Cerebellar cortex (tissue), 1 donor: ENCODE measurements around the gene WASL.
A peak's percentile ranks its signal among the peaks of the same experiment; 100 is the strongest.
"Not testable (repeated sequence)": the region's sequence is repeated elsewhere in the genome, so short reads cannot be mapped to it uniquely, and the experiment has no call there.

Source experiments
- DNase-seq: peaks from one replicate; pipeline ENCODE4 v3.0.0-alpha.2; 2015; ENCODE audit warnings: low spot score

Gene WASL

DNA sequence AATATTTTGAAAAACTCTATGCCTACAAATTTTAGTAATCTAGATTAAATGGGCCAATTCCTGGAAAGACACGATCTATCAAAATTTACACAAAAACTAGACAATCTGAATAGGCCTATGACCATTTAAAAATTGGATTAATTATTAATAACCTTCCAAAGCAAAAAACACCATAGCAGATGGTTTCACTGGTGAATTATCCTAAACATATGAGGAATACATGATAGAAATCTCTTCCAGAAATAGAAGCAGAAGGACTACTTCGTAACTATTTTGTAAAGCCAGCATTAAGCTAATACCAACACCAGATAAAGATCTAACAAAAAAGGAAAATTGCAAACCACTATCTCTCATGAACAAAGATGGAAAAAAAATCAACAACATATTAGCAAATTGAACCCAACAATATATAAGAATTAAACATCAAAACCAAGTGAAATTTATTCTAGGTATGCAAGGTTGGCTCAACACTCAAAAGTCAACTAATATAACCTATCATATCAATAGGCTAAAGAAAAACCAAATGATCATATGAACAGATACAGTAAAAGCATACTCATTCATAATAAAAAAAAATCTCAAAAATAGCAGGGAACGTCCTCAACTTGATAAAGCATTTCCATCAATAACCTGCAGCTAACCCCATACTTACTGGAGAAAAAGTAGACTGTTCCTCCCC is 16.3 kb downstream of the WASL start:
- no peak for DNase-seq

DNA sequence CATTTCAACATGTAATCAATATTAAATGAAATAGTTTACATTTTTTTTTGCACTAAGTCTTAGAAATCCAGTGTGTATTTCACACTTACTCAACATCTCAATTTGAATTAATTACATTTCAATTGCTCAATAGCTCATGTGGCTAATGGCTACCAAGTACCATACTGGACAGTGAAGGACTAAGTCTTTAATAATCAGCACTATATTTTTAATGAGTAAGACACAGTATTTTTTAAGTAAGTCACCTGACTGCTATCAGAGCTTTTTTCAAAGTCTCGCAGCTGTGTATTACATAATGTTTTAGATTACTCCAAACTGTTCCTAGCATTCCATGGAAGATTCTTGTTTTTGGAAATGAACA is 19.6 kb downstream of the WASL start:
- no peak for DNase-seq

DNA sequence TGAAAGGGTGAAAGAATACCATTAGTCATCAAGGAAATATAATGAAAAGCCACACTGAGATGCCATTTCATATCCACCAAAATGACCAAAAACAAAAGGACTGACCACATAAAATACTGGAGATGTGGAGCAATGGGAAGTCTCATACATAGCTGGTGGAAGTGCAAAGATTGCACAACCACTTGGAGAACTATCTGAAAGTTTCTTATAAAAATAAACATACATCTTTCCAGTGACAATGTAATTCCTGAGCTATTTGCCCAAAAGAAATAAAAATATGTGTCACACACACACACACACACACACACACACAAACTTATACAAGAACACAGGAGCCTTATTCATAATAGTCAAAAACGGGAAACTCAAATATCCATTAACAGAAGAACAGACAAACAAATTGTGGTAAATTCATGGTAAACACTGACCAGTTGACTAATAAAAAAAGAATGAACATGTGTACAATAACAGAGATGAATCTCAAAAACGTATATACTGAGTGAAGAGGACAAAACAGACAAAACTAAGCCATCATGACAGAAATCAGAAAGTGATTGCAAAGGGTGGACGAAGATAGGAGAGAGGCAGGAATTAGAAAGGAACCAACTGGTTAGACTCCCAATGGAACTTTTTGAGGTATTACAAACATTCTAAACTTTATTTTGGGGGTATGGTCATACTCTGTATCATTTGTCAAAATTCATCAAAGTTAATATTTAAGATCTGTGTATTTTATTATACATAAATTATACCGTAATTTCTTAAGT is 21.5 kb downstream of the WASL start:
- no peak for DNase-seq

DNA sequence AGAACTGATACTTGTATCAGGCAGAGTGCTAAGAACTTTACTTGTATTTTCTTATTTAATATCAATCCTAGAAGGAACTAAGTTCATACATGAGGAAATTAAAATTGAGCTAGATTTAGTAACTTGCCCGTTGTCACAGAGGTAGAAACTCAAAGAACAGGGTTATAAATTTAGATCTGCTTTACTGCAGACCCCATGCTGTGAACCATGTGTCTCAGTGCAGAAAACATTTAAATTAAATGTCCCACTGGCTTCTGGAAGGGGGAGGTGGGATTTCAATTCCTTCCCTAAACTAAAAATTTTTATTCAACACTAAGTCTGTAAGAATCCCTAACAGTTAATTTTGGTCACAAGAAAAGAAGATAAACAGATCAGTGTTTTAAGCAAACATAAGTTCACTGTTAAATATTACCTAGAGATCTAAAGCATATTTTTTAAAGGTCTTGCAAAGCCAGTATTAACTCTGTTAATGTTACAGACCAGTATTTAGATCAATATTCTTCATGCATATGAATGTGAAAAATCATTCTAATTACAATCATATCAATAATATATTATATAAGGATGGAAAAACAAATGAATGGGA is 23.1 kb downstream of the WASL start:
- peak; percentile 47 for DNase-seq

DNA sequence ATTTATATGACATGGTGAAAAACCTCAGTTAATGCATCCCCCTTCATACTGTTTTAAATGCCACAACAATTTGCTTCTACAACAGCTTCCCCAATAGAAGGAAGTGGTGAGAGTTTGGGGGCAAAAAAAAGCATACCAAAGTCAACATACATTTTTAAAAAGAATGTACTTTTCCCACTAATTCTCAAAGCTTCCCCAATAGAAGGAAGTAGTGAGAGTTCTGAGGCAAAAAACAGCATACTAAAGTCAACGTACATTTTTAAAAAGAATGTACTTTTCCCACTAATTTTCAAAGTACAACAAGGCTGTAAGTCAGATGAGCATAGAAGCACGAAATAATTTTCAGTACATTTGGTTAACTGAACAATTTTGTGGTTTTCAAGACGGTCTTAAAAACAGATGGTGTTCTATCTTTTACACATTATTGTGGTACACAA is 24.0 kb downstream of the WASL start:
- no peak for DNase-seq

DNA sequence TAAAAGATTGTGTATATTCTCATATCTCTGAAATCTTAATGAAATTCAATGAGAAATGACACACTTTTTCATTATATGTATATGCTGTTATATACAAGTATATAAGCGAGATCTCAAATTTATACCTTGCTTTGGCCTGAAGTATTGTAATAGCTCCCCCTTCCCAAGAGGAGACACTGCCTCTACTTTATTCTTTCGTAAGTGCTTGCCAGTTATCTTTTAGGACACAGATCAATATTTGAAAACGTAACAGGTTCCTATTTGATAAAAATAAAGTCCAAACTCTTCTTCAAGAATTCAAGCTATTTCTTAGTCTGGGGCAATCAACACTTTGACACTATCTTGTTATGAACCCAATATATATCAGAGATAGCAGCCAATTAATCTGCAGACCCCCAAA is 24.9 kb downstream of the WASL start:
- no peak for DNase-seq

DNA sequence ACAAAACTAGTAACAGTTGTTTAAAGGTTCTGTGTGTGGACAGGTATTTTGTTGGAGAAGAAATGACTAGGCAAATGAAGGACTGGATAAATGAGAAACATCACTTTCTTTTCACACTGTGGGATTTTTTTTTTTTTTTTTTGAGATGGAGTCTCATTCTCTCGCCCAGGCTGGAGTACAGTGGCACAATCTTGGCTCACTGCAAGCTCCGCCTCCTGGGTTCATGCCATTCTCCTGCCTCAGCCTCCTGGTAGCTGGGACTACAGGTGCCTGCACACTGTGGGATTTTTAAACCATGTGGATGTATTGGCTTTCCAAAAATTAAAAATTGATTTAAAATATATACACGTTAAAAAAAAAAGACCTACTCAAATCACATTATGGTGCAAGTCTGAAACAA is 28.3 kb downstream of the WASL start:
- DNase-seq: not testable (repeated sequence)

DNA sequence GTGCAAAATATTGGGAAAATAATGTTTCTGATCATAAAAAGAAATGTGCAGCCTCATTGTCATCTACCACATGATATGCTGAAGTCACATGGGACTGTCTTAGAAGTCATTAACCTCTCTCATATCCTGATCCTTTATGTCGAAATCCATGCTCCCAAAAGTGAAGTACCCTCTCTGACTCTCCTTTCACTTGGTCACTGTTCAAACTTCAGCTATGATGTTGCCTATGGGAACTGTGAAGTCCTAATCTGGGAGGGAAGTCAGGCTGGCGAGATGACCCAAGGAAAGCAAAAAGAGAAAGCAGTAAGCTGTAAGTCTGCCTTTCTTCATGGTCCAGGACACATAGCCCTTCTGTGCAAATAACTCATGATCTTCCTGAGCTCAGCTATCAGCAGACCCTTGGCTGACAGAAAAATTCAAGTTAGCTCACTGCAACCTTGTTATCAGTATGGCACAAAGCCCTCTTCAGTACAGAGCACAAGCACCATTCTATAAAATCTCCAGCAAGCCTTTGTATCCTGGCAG is 29.5 kb downstream of the WASL start:
- no peak for DNase-seq

DNA sequence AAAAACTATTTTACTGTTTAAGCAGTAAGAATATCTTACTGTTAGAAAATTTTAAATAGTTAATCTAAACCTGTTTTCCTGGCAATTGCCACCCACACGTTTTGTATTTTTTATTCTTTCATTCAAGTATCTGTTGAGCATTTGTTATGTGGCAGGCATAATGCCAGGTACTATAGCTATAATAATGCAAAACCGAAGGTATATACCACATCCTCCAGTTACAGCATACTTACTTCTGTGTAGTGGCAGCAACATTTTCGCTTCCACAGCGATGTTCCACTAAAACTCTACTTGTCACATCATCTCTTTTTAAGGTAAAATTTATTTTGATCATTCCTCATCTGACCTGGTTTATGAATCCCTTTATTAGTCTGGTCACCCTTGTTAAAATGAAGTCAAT is 30.0 kb downstream of the WASL start:
- no peak for DNase-seq

DNA sequence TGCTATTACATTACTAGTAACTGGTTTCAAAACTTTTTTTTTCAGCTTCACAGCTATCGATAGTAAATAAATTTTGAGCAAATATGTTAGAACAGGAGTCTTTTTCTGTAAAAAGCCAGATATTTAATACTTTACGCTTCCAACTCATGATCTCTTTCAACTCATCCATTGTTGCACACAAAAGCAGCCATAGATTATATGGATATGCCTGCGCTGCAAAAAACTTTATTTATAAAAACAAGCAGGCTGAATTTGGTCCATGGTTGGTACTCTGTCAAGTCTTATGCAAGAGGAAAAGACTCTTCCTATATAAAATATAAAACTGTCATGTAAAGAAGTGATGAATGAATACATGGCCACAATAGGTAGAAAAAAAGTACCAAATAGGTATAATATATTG is 31.1 kb downstream of the WASL start:
- no peak for DNase-seq

DNA sequence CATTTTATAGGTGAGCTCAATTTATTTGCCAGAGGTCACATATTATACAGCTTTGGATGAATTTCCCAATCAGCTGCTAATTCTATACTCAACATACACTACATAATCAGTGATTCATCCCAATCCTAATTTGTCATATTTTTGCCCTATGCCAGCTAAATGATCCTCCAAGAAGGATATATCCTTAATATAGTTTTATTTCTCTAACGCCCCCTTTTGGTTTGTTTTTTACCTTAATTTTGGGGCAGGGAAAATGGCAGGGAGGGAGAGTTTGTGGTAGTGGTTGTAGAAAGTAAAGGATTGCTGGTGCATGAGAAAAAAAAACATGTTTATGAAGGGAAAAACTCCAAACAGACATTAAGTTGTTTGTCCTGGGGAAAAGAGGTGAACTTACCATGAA is 31.9 kb downstream of the WASL start:
- no peak for DNase-seq

DNA sequence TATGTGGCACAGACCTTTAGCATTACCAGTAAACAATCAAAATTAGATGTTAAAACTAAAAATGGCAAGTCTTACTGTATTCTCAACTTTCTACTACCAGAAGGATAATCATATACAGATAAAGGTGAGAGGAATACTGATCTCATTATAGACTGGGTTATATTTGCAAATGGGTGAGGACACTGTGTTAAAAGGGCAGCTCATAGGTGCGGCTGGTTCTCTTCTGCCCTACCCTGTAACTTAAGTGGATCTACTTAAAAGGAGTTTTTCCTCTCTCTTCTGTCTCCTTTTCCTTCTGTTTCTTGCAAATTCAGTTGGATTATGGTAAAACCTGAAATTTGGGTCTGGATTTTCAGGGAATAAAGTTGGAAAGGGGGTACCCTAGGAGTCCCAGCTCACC is 33.0 kb downstream of the WASL start:
- no peak for DNase-seq

DNA sequence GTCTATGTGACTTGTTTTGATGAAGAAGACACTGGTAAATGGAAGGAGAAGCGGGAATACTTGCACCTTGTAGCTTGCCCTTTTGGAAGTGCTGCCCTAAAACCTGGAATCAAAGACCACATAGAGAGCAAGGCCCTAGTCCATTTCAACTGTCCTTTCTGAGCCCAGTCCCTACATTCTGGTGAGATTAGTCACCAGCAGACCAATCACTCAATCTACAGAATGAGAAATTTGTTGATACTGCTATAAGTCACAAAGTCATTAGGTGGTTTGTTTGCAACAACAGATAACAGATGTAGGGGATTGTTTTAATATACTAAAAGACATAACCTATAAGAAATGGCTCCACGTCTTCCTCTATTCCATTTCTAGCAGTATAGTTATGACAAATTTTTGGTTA is 33.6 kb downstream of the WASL start:
- no peak for DNase-seq

DNA sequence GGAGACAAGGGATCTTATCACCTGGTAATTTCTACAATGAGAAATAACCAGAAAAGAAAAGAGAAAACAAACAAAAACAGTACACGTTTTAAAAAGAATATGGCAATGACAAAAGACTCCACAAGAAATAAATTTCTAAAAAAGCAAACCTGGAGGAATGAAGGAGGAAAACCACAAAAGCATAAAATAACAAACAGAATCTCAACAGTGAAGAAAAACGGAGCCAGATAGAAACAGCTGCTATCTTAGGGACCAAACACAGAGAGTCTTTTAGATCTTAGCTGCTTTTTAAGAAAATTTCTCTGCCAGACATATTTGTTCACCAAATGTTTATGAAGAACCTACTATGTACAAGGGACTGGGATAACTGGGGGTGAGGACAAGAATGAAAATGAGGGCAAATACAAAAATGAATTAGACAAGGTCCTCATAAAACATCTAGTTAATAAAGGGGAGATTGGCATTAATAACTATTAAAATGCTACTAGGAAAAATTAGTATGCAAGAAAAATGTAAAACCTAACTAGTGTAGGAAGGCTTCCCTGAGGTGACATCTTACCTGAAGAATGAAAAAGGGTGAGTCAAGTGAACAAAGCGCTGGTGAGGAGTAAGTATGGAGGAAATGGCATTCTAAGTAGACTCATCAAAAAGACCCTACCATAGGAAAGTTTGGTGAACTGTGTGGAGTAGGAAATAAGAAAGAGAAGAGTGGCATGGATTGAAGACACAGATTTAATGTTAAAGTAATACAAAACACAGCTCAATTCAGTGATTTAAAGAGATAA is 34.3 kb downstream of the WASL start:
- no peak for DNase-seq

DNA sequence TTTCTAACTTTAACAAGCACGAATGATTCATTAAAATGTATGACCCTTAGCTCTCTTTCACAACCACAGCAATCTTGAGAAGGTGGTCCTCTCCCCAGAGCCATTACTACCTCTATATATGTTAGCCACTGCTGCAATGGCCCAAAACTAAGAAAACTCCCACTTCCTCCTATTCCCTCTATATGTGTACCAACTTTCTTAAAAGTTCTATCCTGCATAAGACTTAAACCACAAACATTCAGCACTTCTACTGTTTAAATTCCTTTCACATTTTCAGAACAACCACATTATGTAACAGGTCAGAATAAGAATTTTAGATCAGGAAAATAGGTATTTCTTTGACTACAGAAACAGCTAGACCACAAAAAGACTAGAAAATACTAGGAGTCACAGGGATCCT is 36.2 kb downstream of the WASL start:
- DNase-seq: no peak

DNA sequence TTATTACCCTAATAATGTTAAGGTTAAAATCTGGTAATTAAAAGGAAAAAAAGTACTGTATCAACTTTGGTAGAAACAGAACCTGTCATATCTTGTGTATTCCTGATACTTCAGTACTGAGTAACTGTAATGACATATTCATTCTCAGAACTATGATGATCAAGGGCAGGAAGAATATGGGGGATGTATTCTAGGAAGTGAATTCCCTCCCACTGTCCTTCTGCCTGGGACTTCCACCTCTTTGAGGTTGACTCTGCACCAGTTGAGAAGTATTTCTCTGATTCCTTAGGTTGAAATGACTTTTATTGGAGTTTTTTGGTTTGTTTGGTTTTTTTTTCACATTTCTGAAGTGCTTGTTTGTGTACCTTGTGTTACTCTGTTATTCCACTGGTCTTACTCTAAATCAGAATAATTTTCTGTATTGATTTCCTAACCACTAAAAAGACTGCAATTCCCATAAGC is 36.9 kb downstream of the WASL start:
- no peak for DNase-seq

DNA sequence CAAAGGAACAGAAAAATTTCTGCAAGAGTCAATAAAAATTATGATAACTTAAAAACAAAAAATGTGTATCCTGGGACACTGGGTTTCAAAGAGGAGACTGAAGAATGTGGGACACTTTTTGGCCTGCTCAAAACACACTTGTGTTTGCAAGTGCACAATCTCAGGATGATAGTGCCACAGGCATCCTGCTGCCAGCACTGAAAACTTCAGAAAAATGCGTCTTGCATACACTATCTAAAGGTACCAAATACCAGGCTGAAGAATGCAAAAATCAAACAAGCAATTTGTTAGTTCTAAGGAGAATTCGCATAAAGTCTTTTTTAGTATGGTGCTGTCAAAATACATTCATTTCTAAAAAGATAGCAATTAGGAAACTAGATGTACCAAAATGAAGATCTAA is 38.1 kb downstream of the WASL start:
- no peak for DNase-seq

DNA sequence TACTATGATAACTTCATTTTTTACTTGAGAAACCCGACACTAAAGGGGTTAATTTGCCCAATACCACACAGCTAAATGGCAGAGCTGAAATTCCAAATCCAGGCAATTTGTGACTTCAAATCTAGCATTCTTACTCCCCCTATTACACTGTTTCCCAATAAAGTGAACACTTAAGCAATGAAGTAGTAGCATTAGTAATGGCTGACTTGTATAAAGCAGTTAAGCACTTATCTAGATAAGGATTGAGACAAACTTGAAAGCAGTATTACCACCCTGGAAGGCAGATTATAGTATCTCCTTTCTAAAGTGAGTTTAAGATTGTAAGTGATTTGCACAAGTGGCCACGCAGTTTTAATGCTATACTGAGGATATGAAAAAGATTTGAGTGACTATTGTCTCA is 39.3 kb downstream of the WASL start:
- DNase-seq: no peak

DNA sequence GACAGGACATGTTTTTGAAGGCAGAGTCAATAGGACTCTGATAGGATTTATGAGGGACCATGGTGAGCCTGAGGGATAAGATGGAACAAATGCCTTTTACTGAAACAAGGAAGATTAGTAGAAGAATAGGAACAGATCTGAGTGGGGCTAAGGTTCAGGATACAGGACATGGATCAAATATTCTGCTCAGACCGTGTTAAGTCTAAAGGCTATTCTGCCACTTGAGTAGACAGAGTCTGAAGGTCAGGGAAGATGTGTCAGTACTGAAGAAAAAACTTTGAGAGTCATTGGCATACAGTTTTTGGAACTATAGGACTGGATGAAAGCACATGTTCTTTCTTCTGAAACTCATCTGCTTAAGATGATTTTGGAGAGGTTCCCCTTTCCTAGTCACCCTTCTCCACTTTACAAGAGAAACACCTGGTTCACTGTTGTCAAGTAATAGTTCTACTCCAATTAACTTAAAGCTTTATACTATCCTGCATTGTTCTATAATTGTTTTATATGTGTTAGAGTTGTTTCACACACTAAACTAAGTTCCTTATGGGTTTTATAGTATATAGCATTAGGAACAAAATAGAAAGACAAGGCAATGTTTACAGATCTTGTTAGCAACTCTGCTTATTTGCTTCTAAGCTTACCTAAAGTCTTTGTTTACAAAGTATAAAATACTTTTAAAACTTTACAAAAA is 43.4 kb downstream of the WASL start:
- no peak for DNase-seq

DNA sequence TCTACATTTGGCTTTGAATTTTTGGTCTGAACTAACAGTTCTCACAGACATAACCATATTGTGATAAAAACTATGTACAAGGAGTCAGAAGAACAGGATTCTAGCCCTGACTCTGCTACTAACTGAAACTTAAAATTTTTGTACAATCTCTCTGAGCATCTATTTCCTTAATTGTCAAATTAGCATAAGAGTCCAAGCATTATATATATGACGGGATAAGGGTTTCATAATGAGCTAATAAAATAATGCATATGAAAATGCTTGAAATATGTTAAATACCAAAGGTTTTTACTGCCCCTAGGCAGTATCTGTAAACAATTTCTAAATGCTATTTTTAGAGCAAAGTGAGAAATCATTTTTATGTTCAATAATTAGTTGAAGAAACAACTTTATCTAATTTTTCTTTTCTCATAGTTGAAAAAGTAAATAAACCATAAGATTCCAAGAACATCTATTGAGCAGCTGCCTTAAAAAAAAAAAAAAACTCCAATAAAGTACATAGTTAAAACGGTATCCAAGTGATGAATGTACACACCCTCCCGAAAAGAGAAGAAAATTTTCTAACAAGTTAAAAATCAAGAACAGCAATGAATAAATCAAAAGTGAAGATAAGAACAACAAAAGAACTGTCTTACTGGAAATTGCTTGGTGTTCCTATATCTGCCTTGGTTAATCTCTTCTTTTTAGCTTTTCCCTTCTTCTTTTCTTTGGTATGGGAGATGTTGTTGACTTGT is 52.7 kb downstream of the WASL start:
- DNase-seq: no peak

DNA sequence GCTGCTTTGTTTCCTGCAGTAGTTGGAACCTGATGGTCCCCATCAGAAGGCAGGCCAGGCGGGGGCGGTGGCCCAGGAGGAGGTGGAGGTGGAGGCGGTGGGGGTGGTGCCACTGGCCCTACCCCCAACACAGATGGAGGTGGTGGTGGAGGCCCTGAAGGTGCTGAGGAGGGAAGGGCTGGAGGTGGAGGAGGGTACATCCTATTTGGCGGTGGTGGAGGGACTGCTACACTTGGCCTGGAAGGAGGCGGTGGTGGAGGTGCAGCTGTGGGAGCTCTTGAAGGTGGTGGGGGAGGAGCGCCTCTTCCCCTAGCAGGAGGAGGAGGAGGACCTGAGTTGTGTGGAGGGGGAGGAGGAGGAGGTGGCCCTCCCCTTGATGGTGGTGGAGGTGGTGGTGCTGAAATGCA is 56.3 kb downstream of the WASL start:
- no peak for DNase-seq
